Right cardiac atrium (tissue), 5 donors: ENCODE data around the gene CACNA1B. TPM values are rescaled to one million over a fixed set of nuclear protein-coding genes. Genes with fewer than 3 reads are reported as not detected.
"Not testable (repeated sequence)": the region's sequence is repeated elsewhere in the genome, so short reads cannot be mapped to it uniquely, and the experiment has no call there.

Source experiments
- ATAC-seq, 2 donors: fragments of 200-7000 bp; cut with Tn5 transposase; one replicate each; pipeline versions ENCODE4 v1.8.0 to v1.9.1; 2020; ENCODE audit warnings: moderate library complexity in 2 of 2, mild to moderate bottlenecking in 1 of 2
- DNase-seq, 3 donors: peaks; one replicate each; pipeline ENCODE4 v3.0.0-alpha.2; 2020
- H3K27ac ChIP-seq: one replicate; pipeline ENCODE4 v1.5.1; 2013; ENCODE audit warnings: mild to moderate bottlenecking, low read length, control low read depth, moderate library complexity
- H3K27me3 ChIP-seq: one replicate; pipeline ENCODE4 v1.6.1; 2013; ENCODE audit not compliant: control insufficient read depth, insufficient read depth
- H3K4me1 ChIP-seq: one replicate; pipeline ENCODE4 v1.6.1; 2013; ENCODE audit warnings: low read length; ENCODE audit not compliant: control insufficient read depth, insufficient read depth
- H3K4me3 ChIP-seq: one replicate; pipeline ENCODE4 v1.5.1; 2013; ENCODE audit warnings: low read length, control low read depth
- H3K9me3 ChIP-seq: one replicate; pipeline ENCODE4 v1.6.1; 2013; ENCODE audit warnings: low read length; ENCODE audit not compliant: control insufficient read depth
- WGBS: extraction: QIAGEN DNeasy Blood & Tissue Kit; methylation state at CpG from one replicate; pipeline ENCODE4 v1.1.7; 2013; 5-methylcytosine and 5-hydroxymethylcytosine counted together
- intact Hi-C, 4 donors: fragments of 100-400 bp; cut with DNase I; formaldehyde crosslinking; loops; one replicate each; pipeline versions ENCODE4 v1.11.0 to v1.14.0; 2022 to 2023
- polyA plus RNA-seq: library from polyadenylated mRNA; stranded (reverse); fragments of 200-250 nt; gene quantifications from one replicate; pipeline ENCODE4 v1.2.3, GENCODE V29; 2013
- total RNA-seq, 4 donors: library from RNA; stranded (reverse); fragmentation: NEBNext Ultra II Directional; extraction: Animal tissue kit (Norgen Biotek cat#: 25700); gene quantifications; one replicate each; pipeline ENCODE4 v1.2.1, GENCODE V29; 2021
- donor health status: healthy with polysubstance abuse.
- donor health status: DM: no; HTN: yes; CAD: no.
- donor health status: DM: no; HTN: no; CAD: no.
- donor health status: DM: no; HTN: yes; CAD: no; lungs with severe emphysema.
- donor health status: DM: yes; HTN: yes; CAD: no.

Gene CACNA1B
- total and polyA plus RNA-seq, 5 donors, result 0.05 to 0.44 (median 0.09) TPM

- DNase-seq, result peak in 1 of 3 donors; percentile 13
- Histone ChIP-seq H3K9me3 (no peaks in the 10 kb centered on the region), H3K4me3 (no peak overlapping the region), H3K27me3 (no peaks in the 10 kb centered on the region), H3K27ac (no peak overlapping the region), H3K4me1 (no peaks in the 10 kb centered on the region)
- WGBS, result 86% methylated on average over 16 of the region's 16 CpGs
- ATAC-seq, result no peak
- intact Hi-C loops, result no loop called here
Observed at GRCh38 chr9:138101444-138102234, 224.1 kb downstream of the CACNA1B start.

- DNase-seq (peak in 1 of 3 donors; percentile 46), ATAC-seq (no peak)
- Histone ChIP-seq H3K4me3 (no peak overlapping the region), H3K4me1 (no peaks in the 10 kb centered on the region), H3K9me3 (no peaks in the 10 kb centered on the region), H3K27me3 (no peaks in the 10 kb centered on the region), H3K27ac (no peak overlapping the region)
- 75% methylated on average over 23 of the region's 23 CpGs for WGBS
- intact Hi-C loops, result no loop called here
Observed at GRCh38 chr9:138102246-138103051, 224.9 kb downstream of the CACNA1B start.

- H3K4me3 ChIP-seq, result no peak overlapping the region
- WGBS, result 62% methylated on average over 6 of the region's 6 CpGs
- intact Hi-C loops, result no loop called here
- no peak overlapping the region for H3K27ac ChIP-seq
- H3K9me3 ChIP-seq, result no peaks in the 10 kb centered on the region
- peak in 1 of 3 donors; percentile 29 for DNase-seq
- ATAC-seq, result no peak
- no peaks in the 10 kb centered on the region for H3K27me3 ChIP-seq
- no peaks in the 10 kb centered on the region for H3K4me1 ChIP-seq
Observed at GRCh38 chr9:138103111-138103848, 225.7 kb downstream of the CACNA1B start.

- intact Hi-C loops, result no loop called here
- no peak for DNase-seq
- H3K4me1 ChIP-seq, result no peaks in the 10 kb centered on the region
- H3K27ac ChIP-seq, result no peak overlapping the region
- WGBS, result 70% methylated on average over 3 of the region's 3 CpGs
- no peak for ATAC-seq
- H3K27me3 ChIP-seq, result no peaks in the 10 kb centered on the region
- H3K4me3 ChIP-seq, result no peak overlapping the region
- no peaks in the 10 kb centered on the region for H3K9me3 ChIP-seq
Observed at GRCh38 chr9:138103849-138104206, 226.2 kb downstream of the CACNA1B start.

- DNase-seq (peak in 1 of 3 donors; percentile 17), ATAC-seq (no peak)
- no peaks in the 10 kb centered on the region for H3K27me3 ChIP-seq
- intact Hi-C loops, result no loop called here
- no peak overlapping the region for H3K27ac ChIP-seq
- H3K4me1 ChIP-seq, result no peaks in the 10 kb centered on the region
- WGBS, result 70% methylated on average over 14 of the region's 14 CpGs
- H3K9me3 ChIP-seq, result no peaks in the 10 kb centered on the region
- no peak overlapping the region for H3K4me3 ChIP-seq
Observed at GRCh38 chr9:138104251-138105122, 226.9 kb downstream of the CACNA1B start.

GRCh38 chr9:138105123-138105415 lies 227.5 kb downstream of the CACNA1B start:
- Histone ChIP-seq H3K9me3 (no peaks in the 10 kb centered on the region), H3K27me3 (no peaks in the 10 kb centered on the region), H3K4me1 (no peaks in the 10 kb centered on the region), H3K4me3 (no peak overlapping the region), H3K27ac (no peak overlapping the region)
- WGBS, result 65% methylated on average over 2 of the region's 2 CpGs
- intact Hi-C loops, result no loop called here
- peak in 1 of 2 donors; percentile 14 for ATAC-seq
- DNase-seq, result no peak

GRCh38 chr9:138105561-138106505 lies 228.3 kb downstream of the CACNA1B start:
- intact Hi-C loops, result no loop called here
- Histone ChIP-seq H3K27me3 (no peaks in the 10 kb centered on the region), H3K4me3 (no peak overlapping the region), H3K4me1 (no peaks in the 10 kb centered on the region), H3K9me3 (no peaks in the 10 kb centered on the region), H3K27ac (no peak overlapping the region)
- DNase-seq, result no peak
- no peak for ATAC-seq
- WGBS, result 91% methylated on average over 26 of the region's 26 CpGs

- intact Hi-C loops, ATAC-seq, H3K27ac ChIP-seq, H3K9me3 ChIP-seq, H3K4me1 ChIP-seq, H3K27me3 ChIP-seq, DNase-seq, H3K4me3 ChIP-seq: not testable (repeated sequence)
- 91% methylated on average over 3 of the region's 3 CpGs for WGBS
Observed at GRCh38 chr9:138107039-138107438, 229.5 kb downstream of the CACNA1B start.

- intact Hi-C loops, result no loop called here
- Histone ChIP-seq H3K27me3 (no peaks in the 10 kb centered on the region), H3K27ac (no peak overlapping the region), H3K4me1 (no peaks in the 10 kb centered on the region), H3K4me3 (no peak overlapping the region), H3K9me3 (no peaks in the 10 kb centered on the region)
- WGBS, result 86% methylated on average over 9 of the region's 9 CpGs
- ATAC-seq (no peak), DNase-seq (no peak)
Observed at GRCh38 chr9:138111607-138112006, 234.0 kb downstream of the CACNA1B start.
